Lower leg skin (tissue), 3 donors: ENCODE data around the gene TMEM109.

Experiments
- CTCF ChIP-seq, 3 donors: fragments of 450-650 bp; IDR thresholded peaks; one replicate each; pipeline ENCODE4 v1.5.1; 2016; ENCODE audit warnings: antibody characterized with exemption in 3 of 3, mild to moderate bottlenecking in 3 of 3, moderate library complexity in 2 of 3
- POLR2A ChIP-seq, 2 donors: fragments of 450-650 bp; IDR thresholded peaks; one replicate each; pipeline ENCODE4 v1.6.1; 2016 to 2017; ENCODE audit warnings: antibody characterized with exemption in 2 of 2, mild to moderate bottlenecking in 1 of 2, moderate library complexity in 1 of 2

DNA sequence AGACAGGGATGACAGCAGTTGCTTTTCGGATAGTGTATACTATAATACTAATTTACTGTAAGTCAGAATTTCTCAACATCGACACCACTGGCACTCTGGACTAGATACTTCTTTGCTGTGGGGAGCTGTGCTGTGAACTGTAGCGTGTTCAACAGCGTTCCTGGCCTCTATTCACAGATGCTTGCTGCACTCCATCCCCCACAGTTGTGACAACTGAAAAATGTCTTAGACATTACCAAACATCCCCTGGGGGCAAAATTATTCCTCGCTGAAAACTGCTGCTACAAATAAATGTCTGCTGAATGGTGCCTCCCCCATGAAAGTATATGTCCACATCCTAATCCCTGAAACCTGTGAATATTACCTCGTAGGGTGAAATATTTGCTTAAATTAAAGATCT, 45.5 kb downstream of the TMEM109 start:
- TF ChIP-seq CTCF (IDR thresholded peaks at IDR 0.05) (no peak), POLR2A (IDR thresholded peaks at IDR 0.05) (no peak)
